Suprapubic skin (tissue), 3 donors: ENCODE measurements around the gene FRMD4A.

Experiments
- CTCF ChIP-seq, 2 donors: fragments of 200-600 bp in 1 of 2; fragments of 450-650 bp in 1 of 2; sonication (generic) in 1 of 2; IDR thresholded peaks; one replicate each; pipeline ENCODE4 v1.5.1; 2016 to 2019; ENCODE audit warnings: antibody characterized with exemption in 2 of 2, mild to moderate bottlenecking in 1 of 2, moderate library complexity in 1 of 2
- EP300 ChIP-seq: sonication (generic); formaldehyde crosslinking; IDR thresholded peaks from one replicate; pipeline ENCODE4 v1.6.1; 2017; ENCODE audit warnings: antibody characterized with exemption
- POLR2A ChIP-seq, 2 donors: fragments of 450-650 bp; IDR thresholded peaks; one replicate each; pipeline ENCODE4 v1.6.1; 2017; ENCODE audit warnings: antibody characterized with exemption in 2 of 2, mild to moderate bottlenecking in 2 of 2, moderate library complexity in 2 of 2

GRCh38 chr10:13617116-13617515 is 713.6 kb downstream of the FRMD4A start:
- TF ChIP-seq CTCF (IDR thresholded peaks at IDR 0.05) (no peak), POLR2A (IDR thresholded peaks at IDR 0.05) (no peak), EP300 (no peak)
